PFSK-1 (cell line): ENCODE results near the gene CCSER1.

Source experiments
- FOXP2 ChIP-seq: optimal IDR thresholded peaks from 2 replicates; pipeline ENCODE3; 2011; ENCODE audit warnings: borderline replicate concordance, control low read depth, inconsistent platforms; ENCODE audit not compliant: insufficient read depth; ENCODE audit errors: extremely low read length, extremely low read depth
- POLR2AphosphoS5 ChIP-seq: IDR thresholded peaks from 2 replicates; pipeline ENCODE4 v1.6.1; 2012; ENCODE audit warnings: low read depth, mild to moderate bottlenecking, control low read depth, low read length, moderate library complexity
- SIN3A ChIP-seq: IDR thresholded peaks from 2 replicates; pipeline ENCODE4 v1.6.1; 2012; ENCODE audit warnings: mild to moderate bottlenecking, low read length, moderate library complexity, borderline replicate concordance; ENCODE audit not compliant: insufficient read depth
- TAF1 ChIP-seq: IDR thresholded peaks from 2 replicates; pipeline ENCODE4 v1.6.1; 2012; ENCODE audit warnings: low read length, control low read depth, borderline replicate concordance; ENCODE audit not compliant: insufficient read depth
- TF ChIP-seq, protein P1 (sequence below), 2 experiments: IDR thresholded peaks; 2 replicates each; pipeline versions ENCODE4 v1.6.1 to v1.8.0; 2011 to 2012; ENCODE audit warnings: low read depth in 2 of 2, low read length in 2 of 2, control low read depth in 1 of 2, inconsistent platforms in 1 of 2, mild to moderate bottlenecking in 1 of 2, moderate library complexity in 1 of 2; ENCODE audit not compliant: insufficient read depth in 1 of 2

CCSER1 gene

GRCh38 chr4:90145319-90145718 is 18.1 kb downstream of the CCSER1 start:
- TF ChIP-seq SIN3A (no peak), POLR2AphosphoS5 (no peak), TAF1 (no peak), FOXP2 (no peak)
- TF ChIP-seq, protein P1, sequence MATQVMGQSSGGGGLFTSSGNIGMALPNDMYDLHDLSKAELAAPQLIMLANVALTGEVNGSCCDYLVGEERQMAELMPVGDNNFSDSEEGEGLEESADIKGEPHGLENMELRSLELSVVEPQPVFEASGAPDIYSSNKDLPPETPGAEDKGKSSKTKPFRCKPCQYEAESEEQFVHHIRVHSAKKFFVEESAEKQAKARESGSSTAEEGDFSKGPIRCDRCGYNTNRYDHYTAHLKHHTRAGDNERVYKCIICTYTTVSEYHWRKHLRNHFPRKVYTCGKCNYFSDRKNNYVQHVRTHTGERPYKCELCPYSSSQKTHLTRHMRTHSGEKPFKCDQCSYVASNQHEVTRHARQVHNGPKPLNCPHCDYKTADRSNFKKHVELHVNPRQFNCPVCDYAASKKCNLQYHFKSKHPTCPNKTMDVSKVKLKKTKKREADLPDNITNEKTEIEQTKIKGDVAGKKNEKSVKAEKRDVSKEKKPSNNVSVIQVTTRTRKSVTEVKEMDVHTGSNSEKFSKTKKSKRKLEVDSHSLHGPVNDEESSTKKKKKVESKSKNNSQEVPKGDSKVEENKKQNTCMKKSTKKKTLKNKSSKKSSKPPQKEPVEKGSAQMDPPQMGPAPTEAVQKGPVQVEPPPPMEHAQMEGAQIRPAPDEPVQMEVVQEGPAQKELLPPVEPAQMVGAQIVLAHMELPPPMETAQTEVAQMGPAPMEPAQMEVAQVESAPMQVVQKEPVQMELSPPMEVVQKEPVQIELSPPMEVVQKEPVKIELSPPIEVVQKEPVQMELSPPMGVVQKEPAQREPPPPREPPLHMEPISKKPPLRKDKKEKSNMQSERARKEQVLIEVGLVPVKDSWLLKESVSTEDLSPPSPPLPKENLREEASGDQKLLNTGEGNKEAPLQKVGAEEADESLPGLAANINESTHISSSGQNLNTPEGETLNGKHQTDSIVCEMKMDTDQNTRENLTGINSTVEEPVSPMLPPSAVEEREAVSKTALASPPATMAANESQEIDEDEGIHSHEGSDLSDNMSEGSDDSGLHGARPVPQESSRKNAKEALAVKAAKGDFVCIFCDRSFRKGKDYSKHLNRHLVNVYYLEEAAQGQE (IDR thresholded peaks at IDR 0.05; ENCODE audit: insufficient read depth in 1 of 2, low read depth in 2 of 2, low read length in 2 of 2) = no peak

DNA sequence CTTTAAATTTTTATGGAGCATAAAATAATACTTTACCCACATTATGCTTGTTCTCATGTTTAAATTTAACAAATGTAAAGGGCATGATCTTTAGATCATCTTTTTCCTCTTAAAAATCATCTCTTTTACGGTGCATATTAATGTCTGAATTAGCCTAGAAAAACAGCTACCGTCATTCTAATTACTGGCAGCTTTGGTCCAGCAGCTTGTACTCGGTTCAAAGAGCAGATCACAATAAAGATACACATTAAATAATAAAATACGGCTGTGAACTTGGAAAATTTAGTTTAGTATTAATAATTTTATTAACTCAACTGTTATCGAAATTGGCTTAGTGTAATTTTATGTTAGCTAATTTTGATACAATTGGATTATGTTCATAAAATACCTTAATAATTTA is 19.1 kb downstream of the CCSER1 start:
- TF ChIP-seq, protein P1 (IDR thresholded peaks at IDR 0.05; ENCODE audit: insufficient read depth in 1 of 2, low read depth in 2 of 2, low read length in 2 of 2) = no peak
- TF ChIP-seq TAF1 (no peak), FOXP2 (no peak), SIN3A (no peak), POLR2AphosphoS5 (no peak)

GRCh38 chr4:90148574-90149148 is 21.5 kb downstream of the CCSER1 start:
- no peak for TF ChIP-seq TAF1
- no peak for TF ChIP-seq FOXP2
- no peak for TF ChIP-seq SIN3A
- TF ChIP-seq, protein P1 (IDR thresholded peaks at IDR 0.05; ENCODE audit: insufficient read depth in 1 of 2, low read depth in 2 of 2, low read length in 2 of 2) = no peak
- no peak for TF ChIP-seq POLR2AphosphoS5

DNA sequence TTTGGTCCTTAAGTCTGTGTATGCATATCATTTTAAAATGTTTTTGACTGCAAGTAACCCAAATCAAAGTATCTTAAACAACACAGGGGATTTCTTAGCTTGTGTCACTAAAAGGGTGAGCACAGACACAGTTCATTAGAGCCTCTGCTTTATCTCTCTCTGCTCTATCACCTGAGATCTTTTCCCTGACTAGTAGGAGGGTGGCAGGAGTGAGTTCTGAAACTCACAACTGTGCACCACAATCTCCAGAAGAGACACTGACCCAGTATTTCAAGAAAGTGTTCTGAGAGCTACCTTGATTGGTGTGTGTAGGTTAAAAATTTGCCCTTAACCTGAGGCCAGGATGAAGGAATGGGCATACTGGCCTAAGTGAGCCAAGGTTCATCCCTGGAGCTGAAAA is 24.8 kb downstream of the CCSER1 start:
- no peak for TF ChIP-seq TAF1
- TF ChIP-seq, protein P1 (IDR thresholded peaks at IDR 0.05; ENCODE audit: insufficient read depth in 1 of 2, low read depth in 2 of 2, low read length in 2 of 2) = no peak
- no peak for TF ChIP-seq SIN3A
- no peak for TF ChIP-seq FOXP2
- TF ChIP-seq POLR2AphosphoS5 = no peak

GRCh38 chr4:90159193-90159592 is 32.0 kb downstream of the CCSER1 start:
- TF ChIP-seq, protein P1 (IDR thresholded peaks at IDR 0.05; ENCODE audit: insufficient read depth in 1 of 2, low read depth in 2 of 2, low read length in 2 of 2) = no peak
- no peak for TF ChIP-seq POLR2AphosphoS5
- no peak for TF ChIP-seq SIN3A
- TF ChIP-seq FOXP2 = no peak
- no peak for TF ChIP-seq TAF1
